Activated gamma-delta T cell treated with Interleukin-2 at 50 U/mL for 16 hours (primary cell): ENCODE results near the gene RNF13.

Experiments
- DNase-seq: peaks from one replicate; pipeline ENCODE4 v3.0.0-alpha.2; 2020

The RNF13 gene, protein sequence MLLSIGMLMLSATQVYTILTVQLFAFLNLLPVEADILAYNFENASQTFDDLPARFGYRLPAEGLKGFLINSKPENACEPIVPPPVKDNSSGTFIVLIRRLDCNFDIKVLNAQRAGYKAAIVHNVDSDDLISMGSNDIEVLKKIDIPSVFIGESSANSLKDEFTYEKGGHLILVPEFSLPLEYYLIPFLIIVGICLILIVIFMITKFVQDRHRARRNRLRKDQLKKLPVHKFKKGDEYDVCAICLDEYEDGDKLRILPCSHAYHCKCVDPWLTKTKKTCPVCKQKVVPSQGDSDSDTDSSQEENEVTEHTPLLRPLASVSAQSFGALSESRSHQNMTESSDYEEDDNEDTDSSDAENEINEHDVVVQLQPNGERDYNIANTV

DNA sequence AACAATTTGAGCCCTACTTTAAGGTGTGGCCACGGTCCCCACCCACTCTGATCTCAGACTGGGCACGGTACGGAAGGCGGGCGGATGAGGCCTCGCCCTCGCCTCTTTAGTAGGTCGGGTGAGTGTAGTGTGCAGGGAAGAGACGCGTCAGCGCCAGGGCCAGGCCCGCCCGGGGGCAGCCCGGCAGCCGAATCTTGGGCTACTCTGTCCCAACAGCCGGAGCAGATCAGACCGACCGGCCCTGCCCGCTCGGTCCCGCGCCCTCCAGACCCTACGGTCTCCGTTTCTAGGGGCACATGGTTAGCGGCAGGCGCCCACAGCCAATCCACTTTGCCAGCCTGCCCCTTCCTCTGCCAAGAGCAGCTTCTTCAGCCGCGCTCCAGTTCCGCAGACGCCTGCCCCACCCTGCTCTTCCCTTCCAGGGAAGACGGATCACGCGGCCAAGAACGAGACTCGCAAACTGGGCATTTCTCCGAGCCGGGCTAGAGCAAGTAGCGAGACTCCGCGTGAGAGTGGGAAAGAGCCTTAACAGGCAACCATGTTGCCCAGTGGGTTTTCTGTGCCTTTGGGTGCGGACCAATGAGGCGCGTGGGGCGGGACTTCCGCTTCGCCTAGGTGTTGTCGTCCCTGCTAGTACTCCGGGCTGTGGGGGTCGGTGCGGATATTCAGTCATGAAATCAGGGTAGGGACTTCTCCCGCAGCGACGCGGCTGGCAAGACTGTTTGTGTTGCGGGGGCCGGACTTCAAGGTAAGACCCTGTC lies at the start of gene RNF13:
Gene RNF13, plus strand, starts transcription at position 610 of the 761 bp plus-strand sequence. CDS start 32,812 bp downstream, outside the sequence.
- DNase-seq, result peak; percentile 93

DNA sequence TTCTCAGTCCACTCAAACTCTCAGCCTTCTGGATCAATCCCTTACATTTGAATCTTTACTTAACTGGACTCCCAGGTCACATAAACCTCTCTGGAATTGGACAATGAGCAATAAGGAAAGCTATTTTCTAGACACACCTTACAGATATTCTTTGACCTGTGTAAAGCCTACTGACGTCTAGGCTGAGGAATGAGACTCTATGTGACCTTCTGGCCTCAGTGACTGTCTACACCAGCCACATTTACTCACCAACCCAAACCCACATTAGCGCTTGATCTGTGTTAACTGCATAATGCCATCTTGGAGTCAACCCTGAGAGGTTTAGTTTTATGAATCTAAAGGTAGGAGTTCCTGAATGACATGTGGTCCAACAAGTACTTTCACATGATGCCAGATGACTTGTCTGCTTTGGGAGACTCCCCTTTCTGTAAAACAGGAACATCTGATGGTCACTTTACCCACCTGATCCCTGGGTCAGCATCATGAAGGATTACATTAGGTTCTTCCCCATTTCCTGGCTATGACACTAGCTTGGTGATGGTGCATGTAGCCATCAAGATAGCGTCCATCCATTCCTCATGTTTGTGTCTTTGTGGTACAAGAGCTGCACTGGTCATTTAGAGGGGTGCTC lies 49.3 kb upstream of the RNF13 start:
- no peak for DNase-seq

DNA sequence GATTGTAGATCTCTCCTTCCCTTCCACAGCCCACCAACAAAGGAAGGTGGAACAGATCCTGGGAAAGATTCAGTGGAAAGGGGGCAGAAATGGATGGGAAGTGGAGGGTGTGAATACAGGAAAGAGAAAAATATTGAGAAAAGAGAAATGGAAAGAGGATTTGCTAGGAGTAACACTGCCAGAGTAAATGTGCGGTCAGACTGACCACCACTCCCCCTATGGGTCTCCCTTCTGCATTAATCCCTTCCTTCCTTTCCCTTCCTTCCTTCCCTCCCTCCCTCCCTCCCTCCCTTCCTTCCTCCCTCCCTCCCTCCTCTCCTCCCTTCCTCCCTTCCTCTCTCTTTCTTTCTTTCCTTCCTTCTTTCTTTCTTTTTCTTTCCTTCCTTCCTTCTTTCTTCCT lies 48.7 kb upstream of the RNF13 start:
- DNase-seq, result no peak

DNA sequence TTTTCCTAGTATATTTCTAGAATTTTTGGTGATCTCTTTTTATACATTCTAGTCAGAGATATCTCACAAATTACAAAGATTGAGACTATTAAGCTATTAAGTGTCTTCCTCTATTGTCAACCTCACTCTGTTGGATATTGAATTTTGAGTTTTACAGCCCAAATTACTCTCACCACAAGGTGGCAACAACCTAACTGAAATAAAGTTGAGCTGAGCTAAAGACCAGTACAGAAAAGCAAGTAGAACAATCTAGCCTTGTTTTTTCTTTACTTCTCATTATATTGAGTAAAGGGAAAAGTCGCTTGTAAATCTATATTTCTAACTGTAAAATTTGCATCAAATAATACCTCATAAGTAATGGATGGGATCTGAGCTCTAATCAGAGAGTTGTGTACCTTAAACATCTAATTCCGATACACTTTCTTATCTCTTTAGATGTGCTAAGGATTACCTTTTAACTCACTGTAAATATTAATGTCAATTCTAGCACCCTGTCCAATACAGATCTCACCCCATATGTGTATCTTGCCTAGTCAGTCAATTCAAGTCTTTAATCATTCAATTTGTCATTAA lies 47.2 kb upstream of the RNF13 start:
- DNase-seq, result no peak

DNA sequence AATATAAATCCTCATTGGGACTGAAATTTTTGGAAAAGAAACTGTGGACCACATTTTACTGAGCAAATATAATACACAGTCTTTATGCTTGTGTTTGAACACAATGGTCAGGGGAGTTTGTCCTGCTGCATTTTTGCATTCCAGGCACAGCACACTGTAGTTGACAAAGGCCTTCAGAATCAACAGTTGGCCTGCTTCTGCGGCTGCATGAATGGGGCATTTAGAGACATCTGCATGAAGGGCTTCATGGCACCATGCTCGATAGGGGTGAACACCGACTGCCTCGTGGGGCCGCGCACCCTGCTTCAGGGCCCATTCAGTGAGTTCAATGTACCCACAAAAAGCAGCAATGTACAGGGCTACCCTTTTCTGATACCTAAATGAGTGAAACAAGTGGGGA lies 45.3 kb upstream of the RNF13 start:
- no peak for DNase-seq

DNA sequence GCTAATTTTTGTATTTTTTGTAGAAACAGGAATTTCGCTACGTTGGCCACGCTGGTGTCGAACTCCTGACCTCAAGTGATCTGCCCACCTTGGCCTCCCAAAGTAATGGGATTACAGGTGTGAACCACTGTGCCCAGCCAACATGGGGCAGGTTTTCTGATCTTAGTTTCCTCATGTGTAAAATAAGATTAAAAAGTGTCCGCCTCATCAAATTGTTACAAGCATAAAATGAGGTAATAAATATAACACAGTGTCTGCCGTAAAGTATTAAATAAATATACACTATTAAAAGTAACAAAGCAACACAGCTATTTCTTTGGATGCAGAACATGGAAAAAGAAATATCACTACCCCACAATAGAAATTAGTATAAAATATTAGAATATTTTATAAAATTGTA lies 44.3 kb upstream of the RNF13 start:
- no peak for DNase-seq

DNA sequence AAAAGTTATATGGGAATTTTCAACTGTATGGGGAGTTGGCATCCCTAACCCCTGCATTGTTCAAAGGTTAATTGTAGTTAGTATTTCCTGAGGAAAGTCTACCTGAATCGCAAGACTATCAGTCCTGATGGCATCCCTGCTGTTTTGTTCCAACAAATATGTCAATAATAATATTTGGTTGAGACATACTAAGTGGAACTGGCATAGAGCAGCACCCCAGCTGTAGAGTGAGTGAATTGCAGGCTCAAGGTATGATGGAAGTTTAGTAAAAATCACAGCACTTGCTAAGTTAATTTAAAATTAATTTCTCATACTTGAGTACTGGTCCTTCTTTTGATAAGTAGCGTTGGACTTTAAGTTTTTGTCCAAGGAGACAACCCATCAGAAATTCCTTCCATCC lies 42.8 kb upstream of the RNF13 start:
- no peak for DNase-seq

DNA sequence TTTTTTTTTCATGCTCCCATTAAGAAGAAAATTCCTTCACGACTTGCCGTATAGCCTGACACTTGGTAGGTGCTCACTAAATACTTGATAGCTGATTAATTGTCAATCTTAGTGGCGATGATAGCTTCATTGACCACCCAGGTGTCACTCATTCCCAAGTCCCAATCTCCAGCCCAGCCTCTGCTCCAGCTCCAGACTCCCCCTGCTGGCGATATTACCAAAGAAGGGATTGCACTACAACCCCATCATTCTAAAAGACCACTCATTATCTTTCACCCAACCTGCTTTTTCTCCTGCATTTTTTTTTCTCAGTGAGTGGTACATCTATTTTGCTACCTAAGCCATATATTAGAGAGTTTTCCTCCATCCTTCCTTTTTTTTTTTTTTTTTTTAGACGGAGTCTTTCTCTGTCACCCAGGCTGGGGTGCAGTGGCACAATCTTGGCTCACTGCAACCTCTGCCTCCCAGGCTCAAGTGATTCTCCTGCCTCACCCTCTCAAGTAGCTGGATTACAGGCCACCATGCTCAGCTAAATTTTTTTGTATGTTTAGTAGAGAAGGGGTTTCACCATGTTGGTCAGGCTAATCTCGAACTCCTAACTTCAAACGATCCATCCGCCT lies 41.3 kb upstream of the RNF13 start:
- DNase-seq, result peak; percentile 25

DNA sequence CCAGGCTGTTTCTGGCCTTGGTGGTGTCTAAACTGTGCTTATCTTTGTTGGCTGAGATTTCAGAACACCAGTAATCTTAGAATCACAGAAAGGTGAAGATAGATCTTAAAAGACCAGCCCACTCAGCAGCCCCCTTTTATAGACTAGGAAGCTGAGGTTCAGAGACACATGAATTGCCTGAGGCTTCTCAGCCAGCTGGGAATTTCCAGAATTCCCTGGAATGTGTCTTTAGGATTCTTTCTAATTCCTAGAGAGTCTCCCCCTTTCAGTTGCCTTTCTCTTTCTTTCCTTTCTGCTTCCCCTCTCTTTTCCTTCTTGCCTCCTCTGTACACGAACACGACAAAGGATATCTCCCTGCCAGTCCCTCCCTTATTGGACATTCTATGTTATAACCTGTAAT lies 40.2 kb upstream of the RNF13 start:
- DNase-seq, result no peak

DNA sequence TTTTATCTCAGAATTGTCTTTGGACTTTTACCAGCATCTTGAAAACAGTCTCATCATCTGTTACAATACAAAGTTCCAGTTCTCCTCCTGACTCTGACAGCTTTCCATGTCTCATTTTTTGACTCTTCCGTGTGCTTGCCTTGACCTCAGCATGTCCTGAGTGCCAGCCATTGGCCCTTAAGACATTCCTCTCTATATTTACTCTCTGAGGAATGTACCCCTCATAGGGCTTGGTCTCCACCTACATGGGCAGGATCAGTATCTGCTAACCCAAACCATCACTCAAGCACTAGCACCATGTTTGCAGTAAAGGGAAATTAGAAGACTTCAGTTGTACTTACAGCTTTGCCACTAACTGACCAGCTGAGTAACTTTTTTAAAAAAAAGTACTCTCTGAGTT lies 36.8 kb upstream of the RNF13 start:
- DNase-seq, result no peak

DNA sequence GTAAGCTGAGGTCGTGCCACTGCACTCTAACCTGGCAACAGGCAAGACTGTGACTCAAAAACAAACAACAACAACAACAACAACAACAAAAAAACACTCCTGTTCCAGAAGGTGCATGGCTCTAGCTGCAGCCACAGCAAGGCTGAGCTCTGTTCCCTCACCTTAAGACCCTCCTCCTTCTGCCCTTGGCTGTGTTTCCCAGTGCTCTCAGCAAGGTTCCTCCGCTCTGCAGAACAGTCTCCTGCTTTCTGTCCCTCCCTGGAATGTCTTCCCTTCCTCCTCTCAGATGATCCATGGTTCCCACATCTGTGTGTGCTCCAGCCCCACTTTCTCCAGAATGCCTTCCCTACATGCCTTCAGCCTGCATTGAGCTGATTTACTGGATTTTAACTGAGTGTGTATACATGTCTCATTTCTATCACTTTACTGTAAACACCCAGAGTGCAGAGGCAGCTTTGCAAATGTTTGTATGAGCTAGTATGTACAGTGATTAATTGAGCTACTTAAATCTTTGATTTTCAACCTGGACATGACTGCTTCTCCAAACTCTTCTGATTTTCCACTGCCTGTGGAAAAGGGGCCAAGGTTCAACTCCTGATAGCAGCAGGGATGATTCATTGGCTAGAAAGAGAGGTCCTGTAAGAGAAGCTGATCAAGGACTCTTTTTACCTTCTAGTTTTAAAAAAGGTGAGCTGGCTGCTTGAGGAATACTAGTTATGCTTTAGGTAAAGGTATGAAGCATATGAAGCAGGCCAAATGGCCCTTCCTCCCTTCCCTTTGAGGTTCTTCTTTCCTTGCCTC lies 35.4 kb upstream of the RNF13 start:
- DNase-seq, result no peak

DNA sequence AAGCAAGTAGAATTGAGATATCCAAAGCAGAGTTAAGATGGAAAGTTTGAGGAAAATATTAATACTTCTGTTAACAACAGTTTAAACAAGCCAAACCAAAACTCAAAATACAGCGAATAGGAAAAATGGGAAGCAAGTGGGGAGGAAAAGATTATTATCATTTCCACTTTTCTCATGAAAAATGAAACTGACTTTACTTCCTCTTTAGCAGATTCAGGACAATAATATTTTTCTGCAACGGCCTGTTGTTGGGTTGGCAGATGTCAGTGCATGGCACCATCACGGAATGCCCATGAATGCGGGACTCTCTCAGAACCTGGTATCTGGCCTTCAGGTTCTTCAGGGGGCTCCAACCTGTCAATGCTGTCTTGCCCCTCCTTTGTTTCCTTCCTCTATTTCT lies 31.8 kb upstream of the RNF13 start:
- no peak for DNase-seq

DNA sequence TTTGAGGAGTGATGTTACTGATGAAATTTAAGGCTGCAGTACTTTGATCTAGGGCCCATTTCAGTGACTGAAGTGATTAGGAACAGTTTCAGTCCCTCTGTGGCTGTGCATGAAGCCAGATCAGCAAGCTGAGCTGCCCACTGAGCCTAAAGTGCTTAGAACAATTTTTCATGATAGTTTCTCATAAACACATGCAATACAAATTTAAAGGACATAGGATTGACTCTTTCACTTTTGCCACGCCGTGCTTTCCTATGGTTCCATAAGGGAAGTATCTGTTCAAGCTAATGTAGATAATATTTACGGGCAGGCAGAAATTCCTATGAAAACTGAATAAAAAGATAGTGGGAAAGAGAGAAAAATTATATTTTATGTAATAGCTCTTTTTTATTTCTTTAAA lies 31.3 kb upstream of the RNF13 start:
- DNase-seq, result no peak

DNA sequence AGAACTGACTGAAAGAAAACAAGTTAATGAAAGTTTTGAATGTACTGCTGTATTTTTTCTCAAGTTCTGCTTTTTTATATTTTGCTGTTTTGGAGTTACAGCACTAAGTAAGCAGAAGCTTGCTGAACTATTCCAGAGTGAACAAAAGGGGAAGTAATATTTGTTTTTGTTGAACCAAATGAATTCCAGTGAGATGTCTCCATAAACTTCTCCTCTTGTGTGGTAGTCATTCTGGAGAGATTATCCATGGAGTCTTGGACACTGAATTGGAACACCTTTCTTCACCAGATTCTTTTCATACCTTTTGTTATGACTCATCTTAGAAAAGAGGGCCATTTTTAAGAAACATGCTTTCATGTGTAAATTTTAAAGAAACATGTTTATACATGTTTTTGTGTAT lies 29.4 kb upstream of the RNF13 start:
- no peak for DNase-seq

DNA sequence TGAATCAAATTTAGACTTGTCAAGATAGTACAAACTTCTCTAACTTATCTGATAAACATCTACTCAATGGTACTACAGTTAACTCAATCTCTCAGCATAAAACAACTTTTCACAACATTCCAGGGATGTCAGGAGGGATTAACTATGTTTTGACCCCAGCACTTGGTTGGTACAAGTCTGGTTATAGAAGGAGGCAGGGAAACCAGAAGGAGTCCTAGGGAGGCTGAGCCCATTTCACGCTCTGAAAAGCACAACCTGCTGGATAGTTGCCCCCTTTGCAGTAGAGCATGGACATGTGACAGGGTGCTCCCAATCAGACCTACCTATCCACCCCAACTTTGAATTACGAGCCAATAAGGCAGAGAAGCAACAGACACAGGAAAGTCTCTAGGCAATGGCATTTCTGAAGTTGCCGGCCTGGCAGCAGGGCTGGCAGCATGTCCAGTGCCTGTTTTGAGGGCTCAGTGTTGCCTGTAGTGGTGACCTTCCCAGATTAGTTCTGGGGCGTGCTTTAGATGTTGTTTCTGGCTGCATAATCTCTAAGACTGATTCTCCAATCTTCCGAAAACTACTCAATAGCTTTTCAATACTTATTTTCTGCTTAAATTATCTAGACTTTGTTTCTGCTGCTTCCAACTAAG lies 28.8 kb upstream of the RNF13 start:
- no peak for DNase-seq

DNA sequence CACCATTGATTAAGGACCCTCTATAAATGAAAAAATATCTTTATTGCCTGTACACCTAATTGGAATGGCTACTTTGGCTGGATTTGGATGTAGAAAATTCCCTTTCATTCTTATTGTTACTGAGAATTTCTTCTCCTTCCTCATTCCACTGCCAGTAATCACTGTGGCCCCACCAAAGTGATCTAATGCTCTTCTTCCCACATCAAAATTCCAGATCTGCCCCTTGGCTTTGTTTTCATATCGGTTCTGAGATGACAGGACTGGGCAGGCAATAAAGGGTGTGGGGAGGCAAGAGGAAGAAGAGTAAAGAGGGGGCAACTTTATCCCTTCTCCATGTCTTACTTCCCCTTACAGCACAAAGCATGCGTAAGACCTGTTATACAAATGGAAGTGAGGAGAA lies 22.7 kb upstream of the RNF13 start:
- DNase-seq, result no peak

DNA sequence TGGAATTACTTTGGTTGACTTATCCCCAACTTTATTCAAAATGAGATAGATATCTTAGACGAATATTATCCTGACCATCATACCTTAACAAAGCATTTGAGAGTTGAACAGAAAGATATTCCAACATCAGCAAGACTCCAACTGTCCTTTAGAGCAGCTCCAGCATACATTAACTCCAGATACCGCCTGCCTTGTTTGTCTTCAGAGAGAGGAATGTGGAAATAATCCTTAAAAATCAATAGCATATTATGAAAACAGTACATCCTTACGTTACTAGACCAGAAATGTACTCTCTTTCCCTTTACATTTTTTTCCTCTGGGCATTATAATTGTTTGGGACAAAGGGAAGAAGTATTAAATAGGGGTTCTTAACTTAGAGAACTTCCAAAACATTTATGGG lies 22.3 kb upstream of the RNF13 start:
- DNase-seq, result no peak

DNA sequence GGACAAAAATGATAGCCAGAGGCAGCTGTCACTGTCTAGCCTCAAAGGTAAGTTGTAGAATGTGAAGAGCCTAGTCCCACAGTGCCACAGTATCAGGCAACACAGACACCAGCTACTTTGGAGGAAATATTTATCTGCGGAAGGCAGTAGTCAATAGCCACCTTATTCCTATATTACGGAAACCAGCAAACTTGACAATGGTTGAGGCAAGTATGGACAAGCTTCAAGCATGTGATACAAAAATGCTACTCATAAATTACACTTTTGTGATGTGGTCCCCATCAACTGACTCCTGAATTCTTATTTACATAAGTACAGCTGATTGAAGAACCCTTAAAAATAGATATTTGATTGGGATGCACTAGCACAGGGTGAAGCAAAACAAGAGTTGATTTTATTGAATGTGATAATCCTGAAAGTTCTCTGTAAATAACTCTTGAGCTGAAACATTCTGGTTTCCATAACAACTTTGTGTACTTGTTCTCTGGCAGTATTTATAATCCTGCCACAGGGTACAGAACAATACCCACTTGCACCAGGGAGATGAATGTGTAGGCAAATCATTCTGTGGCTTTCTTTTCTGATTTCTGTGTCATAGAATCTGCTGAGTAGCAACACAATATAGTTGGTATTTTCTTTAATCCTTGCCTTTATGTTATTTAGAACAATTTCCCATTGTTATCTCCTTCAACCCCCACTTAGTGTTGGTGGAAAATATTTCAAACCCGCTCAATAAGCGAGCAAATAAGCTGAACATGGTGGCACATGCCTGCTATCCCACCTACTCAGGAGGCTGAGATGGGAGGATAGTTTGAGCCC lies 20.4 kb upstream of the RNF13 start, which contains the start of gene ANKUB1:
Gene ANKUB1, minus strand, starts transcription at position 103 of the 819 bp plus-strand sequence. CDS start 188 bp downstream, outside the sequence.
- DNase-seq, result no peak

DNA sequence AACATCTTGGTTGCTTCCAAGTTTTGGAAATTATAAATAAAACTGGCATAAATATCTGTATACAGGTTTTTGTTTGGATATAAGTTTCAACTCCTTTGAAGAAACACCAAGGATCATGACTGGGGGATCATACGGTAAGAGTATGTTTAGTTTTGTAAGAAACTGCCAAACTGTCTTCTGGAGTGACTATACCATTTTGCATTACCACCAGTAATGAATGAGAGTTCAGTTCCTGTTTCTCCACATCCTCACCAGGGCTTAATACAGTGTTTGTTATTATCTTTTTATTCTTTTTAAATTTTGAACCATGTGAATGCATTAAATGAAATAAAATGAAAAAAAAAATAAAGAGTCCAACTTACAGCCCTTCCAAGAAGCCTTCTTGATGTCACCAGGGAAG lies 17.0 kb upstream of the RNF13 start:
- DNase-seq, result no peak

DNA sequence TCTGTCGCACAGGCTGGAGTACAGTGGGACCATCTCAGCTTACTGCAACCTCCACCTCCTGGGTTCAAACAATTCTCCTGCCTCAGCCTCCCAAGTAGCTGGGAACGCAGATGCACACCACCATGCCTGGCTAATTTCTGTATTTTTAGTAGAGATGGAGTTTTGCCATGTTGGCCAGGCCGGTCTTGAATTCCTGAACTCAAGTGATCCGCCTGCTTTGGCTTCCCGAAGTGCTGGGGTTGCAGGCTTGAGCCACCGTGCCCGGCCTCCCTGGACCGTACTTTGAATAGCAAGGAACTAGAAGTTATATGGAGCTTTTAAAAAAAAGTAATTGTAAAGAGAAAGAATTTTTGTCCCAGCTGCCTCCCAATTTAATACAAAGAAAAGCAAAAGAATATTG lies 12.3 kb upstream of the RNF13 start:
- no peak for DNase-seq

DNA sequence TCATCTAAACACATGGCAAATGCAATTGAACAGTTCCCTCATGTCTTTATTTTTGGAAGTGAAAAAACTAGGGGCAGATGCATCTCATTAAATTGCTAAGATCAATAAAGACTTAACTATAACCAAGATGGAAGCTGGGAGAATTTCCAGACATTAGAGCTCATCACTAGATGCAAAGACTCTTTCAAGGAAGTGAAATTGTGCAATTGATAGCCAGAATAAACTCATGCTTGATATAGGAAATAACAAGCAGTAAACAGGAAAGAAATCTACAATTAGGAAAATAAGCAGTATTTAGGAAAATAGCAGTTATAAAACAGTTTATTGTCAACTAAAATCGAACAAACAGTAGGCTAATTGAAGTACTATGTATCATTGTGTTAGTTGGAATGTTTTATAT lies 11.8 kb upstream of the RNF13 start:
- no peak for DNase-seq
